Measurements from ENCODE around the gene NCS1.

NCS1 gene

GRCh38 chr9:130172161-130172857 lies at the start of gene NCS1:
NCS1 (plus strand) TSS chr9:130172404; CDS start chr9:130172664, 260 bp downstream.
- Mint-ChIP-seq H3K4me3 (peak within 1 kb of the TSS; percentile 83), H3K27ac (peak within 1 kb of the TSS; percentile 50), H3K36me3 (no peaks in the 10 kb centered on the region), H3K27me3 (no peaks in the 10 kb centered on the region), H3K4me1 (ENCODE audit: low read depth) (peaks cover 6% of the 10 kb centered on the region), H3K9me3 (ENCODE audit: low read depth) (no peaks in the 10 kb centered on the region)

- H3K27ac Mint-ChIP-seq: no peak overlapping the region
- H3K4me1 Mint-ChIP-seq (ENCODE audit: low read depth): peaks cover 25% of the 10 kb centered on the region
- H3K9me3 Mint-ChIP-seq (ENCODE audit: low read depth): no peaks in the 10 kb centered on the region
- no peak overlapping the region for H3K4me3 Mint-ChIP-seq
- no peaks in the 10 kb centered on the region for H3K36me3 Mint-ChIP-seq
- no peaks in the 10 kb centered on the region for H3K27me3 Mint-ChIP-seq
These were observed 49.7 kb upstream of the NCS1 start for GRCh38 chr9:130122456-130122855.

- Mint-ChIP-seq H3K27ac (no peak overlapping the region), H3K4me3 (no peak overlapping the region), H3K36me3 (peaks cover 4% of the 10 kb centered on the region), H3K27me3 (no peaks in the 10 kb centered on the region), H3K4me1 (ENCODE audit: low read depth) (peaks cover 41% of the 10 kb centered on the region), H3K9me3 (ENCODE audit: low read depth) (no peaks in the 10 kb centered on the region)
These were observed 47.9 kb upstream of the NCS1 start for GRCh38 chr9:130124085-130124860.

- Mint-ChIP-seq H3K4me1 (ENCODE audit: low read depth) (peaks cover 48% of the 10 kb centered on the region), H3K36me3 (peaks cover 10% of the 10 kb centered on the region), H3K9me3 (ENCODE audit: low read depth) (no peaks in the 10 kb centered on the region), H3K27me3 (no peaks in the 10 kb centered on the region), H3K27ac (peak overlapping the region; percentile 59), H3K4me3 (peak overlapping the region; percentile 43)
These were observed 45.3 kb upstream of the NCS1 start for GRCh38 chr9:130126721-130127433.

- Mint-ChIP-seq H3K27ac (peak overlapping the region; percentile 98), H3K9me3 (ENCODE audit: low read depth) (no peaks in the 10 kb centered on the region), H3K4me3 (peak overlapping the region; percentile 84), H3K27me3 (no peaks in the 10 kb centered on the region), H3K36me3 (peaks cover 10% of the 10 kb centered on the region), H3K4me1 (ENCODE audit: low read depth) (peaks cover 51% of the 10 kb centered on the region)
These were observed 44.0 kb upstream of the NCS1 start for GRCh38 chr9:130128251-130128650.

GRCh38 chr9:130128733-130129431 lies 43.3 kb upstream of the NCS1 start:
- Mint-ChIP-seq H3K27me3 (no peaks in the 10 kb centered on the region), H3K9me3 (ENCODE audit: low read depth) (no peaks in the 10 kb centered on the region), H3K4me1 (ENCODE audit: low read depth) (peaks cover 54% of the 10 kb centered on the region), H3K36me3 (peaks cover 10% of the 10 kb centered on the region), H3K4me3 (peak overlapping the region; percentile 84), H3K27ac (peak overlapping the region; percentile 98)

GRCh38 chr9:130129432-130130061 lies 42.7 kb upstream of the NCS1 start:
- Mint-ChIP-seq H3K4me3 (peak overlapping the region; percentile 84), H3K36me3 (peaks cover 10% of the 10 kb centered on the region), H3K27me3 (no peaks in the 10 kb centered on the region), H3K9me3 (ENCODE audit: low read depth) (no peaks in the 10 kb centered on the region), H3K27ac (peak overlapping the region; percentile 98), H3K4me1 (ENCODE audit: low read depth) (peaks cover 54% of the 10 kb centered on the region)

GRCh38 chr9:130132746-130133145 lies 39.5 kb upstream of the NCS1 start:
- no peaks in the 10 kb centered on the region for H3K27me3 Mint-ChIP-seq
- H3K36me3 Mint-ChIP-seq: peaks cover 28% of the 10 kb centered on the region
- no peak overlapping the region for H3K4me3 Mint-ChIP-seq
- peaks cover 53% of the 10 kb centered on the region for H3K4me1 Mint-ChIP-seq (ENCODE audit: low read depth)
- H3K9me3 Mint-ChIP-seq (ENCODE audit: low read depth): no peaks in the 10 kb centered on the region
- H3K27ac Mint-ChIP-seq: no peak overlapping the region

- Mint-ChIP-seq H3K9me3 (ENCODE audit: low read depth) (no peaks in the 10 kb centered on the region), H3K4me3 (no peak overlapping the region), H3K27me3 (no peaks in the 10 kb centered on the region), H3K36me3 (peaks cover 17% of the 10 kb centered on the region), H3K4me1 (ENCODE audit: low read depth) (peaks cover 54% of the 10 kb centered on the region), H3K27ac (peak overlapping the region; percentile 46)
These were observed 35.0 kb upstream of the NCS1 start for GRCh38 chr9:130137081-130137640.

- H3K27ac Mint-ChIP-seq: peak overlapping the region; percentile 46
- no peak overlapping the region for H3K4me3 Mint-ChIP-seq
- H3K36me3 Mint-ChIP-seq: peaks cover 17% of the 10 kb centered on the region
- H3K27me3 Mint-ChIP-seq: no peaks in the 10 kb centered on the region
- H3K4me1 Mint-ChIP-seq (ENCODE audit: low read depth): peaks cover 55% of the 10 kb centered on the region
- no peaks in the 10 kb centered on the region for H3K9me3 Mint-ChIP-seq (ENCODE audit: low read depth)
These were observed 34.5 kb upstream of the NCS1 start for GRCh38 chr9:130137641-130138081.

- no peak overlapping the region for H3K4me3 Mint-ChIP-seq
- H3K9me3 Mint-ChIP-seq (ENCODE audit: low read depth): no peaks in the 10 kb centered on the region
- peaks cover 55% of the 10 kb centered on the region for H3K4me1 Mint-ChIP-seq (ENCODE audit: low read depth)
- peaks cover 17% of the 10 kb centered on the region for H3K36me3 Mint-ChIP-seq
- peak overlapping the region; percentile 28 for H3K27ac Mint-ChIP-seq
- no peaks in the 10 kb centered on the region for H3K27me3 Mint-ChIP-seq
These were observed 34.0 kb upstream of the NCS1 start for GRCh38 chr9:130138171-130138653.

GRCh38 chr9:130138791-130139190 lies 33.4 kb upstream of the NCS1 start:
- H3K4me3 Mint-ChIP-seq: peak overlapping the region; percentile 30
- peak overlapping the region; percentile 83 for H3K27ac Mint-ChIP-seq
- no peaks in the 10 kb centered on the region for H3K9me3 Mint-ChIP-seq (ENCODE audit: low read depth)
- H3K4me1 Mint-ChIP-seq (ENCODE audit: low read depth): peaks cover 58% of the 10 kb centered on the region
- H3K36me3 Mint-ChIP-seq: peaks cover 17% of the 10 kb centered on the region
- peaks cover 2% of the 10 kb centered on the region for H3K27me3 Mint-ChIP-seq

- H3K4me3 Mint-ChIP-seq: no peak overlapping the region
These were observed 33.0 kb upstream of the NCS1 start for GRCh38 chr9:130139251-130139650.

GRCh38 chr9:130140706-130141105 lies 31.5 kb upstream of the NCS1 start:
- Mint-ChIP-seq H3K27ac (peak overlapping the region; percentile 86), H3K4me1 (ENCODE audit: low read depth) (peaks cover 65% of the 10 kb centered on the region), H3K4me3 (peak overlapping the region; percentile 52)

More at GRCh38 chr9:130139251-130139650, 33.0 kb upstream of the NCS1 start:
- Mint-ChIP-seq H3K36me3 (peaks cover 17% of the 10 kb centered on the region), H3K4me1 (ENCODE audit: low read depth) (peaks cover 62% of the 10 kb centered on the region), H3K27me3 (peaks cover 3% of the 10 kb centered on the region), H3K9me3 (ENCODE audit: low read depth) (no peaks in the 10 kb centered on the region), H3K27ac (peak overlapping the region; percentile 83)

More at GRCh38 chr9:130140706-130141105, 31.5 kb upstream of the NCS1 start:
- H3K27me3 Mint-ChIP-seq: peaks cover 4% of the 10 kb centered on the region
- H3K36me3 Mint-ChIP-seq: peaks cover 11% of the 10 kb centered on the region
- no peaks in the 10 kb centered on the region for H3K9me3 Mint-ChIP-seq (ENCODE audit: low read depth)

Data from activated naive CD8-positive, alpha-beta T cell (primary cell).